Erythroblast (primary cell): ENCODE results near the gene PCLO.

Experiments used
- GATA1 ChIP-seq: IDR thresholded peaks from 2 replicates; pipeline ENCODE4 v1.6.1; 2011; ENCODE audit warnings: low read depth, mild to moderate bottlenecking, control low read depth, low read length, moderate library complexity
- POLR2A ChIP-seq: IDR thresholded peaks from 2 replicates; pipeline ENCODE4 v1.6.1; 2011; ENCODE audit warnings: mild to moderate bottlenecking, low read length

- no peak for TF ChIP-seq POLR2A
- no peak for TF ChIP-seq GATA1
Measured at GRCh38 chr7:82713506-82713905, 449.2 kb downstream of the PCLO start.
